Vagina (tissue), 2 donors: Measurements from ENCODE around the gene PASD1.

Source experiments
- CTCF ChIP-seq, 3 experiments: fragments of 450-650 bp in 2 of 3; fragments of 200-600 bp in 1 of 3; sonication (generic) in 1 of 3; IDR thresholded peaks; one replicate each; pipeline ENCODE4 v1.5.1; 2017 to 2019; ENCODE audit warnings: antibody characterized with exemption in 3 of 3, mild to moderate bottlenecking in 2 of 3, moderate library complexity in 2 of 3
- POLR2A ChIP-seq, 2 donors: fragments of 450-650 bp; IDR thresholded peaks; one replicate each; pipeline ENCODE4 v1.6.1; 2017; ENCODE audit warnings: antibody characterized with exemption in 2 of 2, mild to moderate bottlenecking in 2 of 2, moderate library complexity in 2 of 2

GRCh38 chrX:151516538-151517187 lies 46.8 kb upstream of the PASD1 start:
- TF ChIP-seq CTCF (IDR thresholded peaks at IDR 0.05) (no peak), POLR2A (IDR thresholded peaks at IDR 0.05) (no peak)
